KMS-11 (cell line): ENCODE measurements around the gene RPS3.

Source experiments
- H2AFZ ChIP-seq: fragments of 200-600 bp; sonication (generic); 2 replicates; pipeline ENCODE4 v1.6.1; 2016; ENCODE audit warnings: antibody characterized with exemption, mixed run types, low read depth
- H3K27ac ChIP-seq: fragments of 200-600 bp; sonication (generic); 2 replicates; pipeline ENCODE4 v1.6.1; 2016; ENCODE audit warnings: mild to moderate bottlenecking, mixed run types
- H3K27me3 ChIP-seq: fragments of 200-600 bp; sonication (generic); 2 replicates; pipeline ENCODE4 v1.6.1; 2017; ENCODE audit warnings: mild to moderate bottlenecking, low read depth, mixed run types, moderate library complexity; ENCODE audit not compliant: insufficient read depth
- H3K36me3 ChIP-seq: fragments of 200-600 bp; sonication (generic); 2 replicates; pipeline ENCODE4 v1.6.1; 2017; ENCODE audit warnings: mild to moderate bottlenecking, mixed run types; ENCODE audit not compliant: insufficient read depth
- H3K4me1 ChIP-seq: fragments of 200-600 bp; sonication (generic); 2 replicates; pipeline ENCODE4 v1.6.1; 2016; ENCODE audit warnings: mild to moderate bottlenecking, low read depth, mixed run types; ENCODE audit not compliant: poor library complexity, severe bottlenecking
- H3K4me2 ChIP-seq: fragments of 200-600 bp; sonication (generic); 2 replicates; pipeline ENCODE4 v1.7.0; 2016; ENCODE audit warnings: mild to moderate bottlenecking, mixed run types
- H3K4me3 ChIP-seq: fragments of 200-600 bp; sonication (generic); IDR thresholded peaks from 2 replicates; pipeline ENCODE4 v1.6.1; 2017; ENCODE audit warnings: low read depth, low read length, mixed read lengths; ENCODE audit not compliant: insufficient read depth
- H3K79me2 ChIP-seq: fragments of 200-600 bp; sonication (generic); 2 replicates; pipeline ENCODE4 v1.6.1; 2016; ENCODE audit warnings: low read depth, mixed run types; ENCODE audit not compliant: insufficient read depth
- H3K9ac ChIP-seq: fragments of 200-600 bp; sonication (generic); 2 replicates; pipeline ENCODE4 v1.6.1; 2016; ENCODE audit warnings: mild to moderate bottlenecking, mixed run types
- H4K20me1 ChIP-seq: fragments of 200-600 bp; sonication (generic); 2 replicates; pipeline ENCODE4 v1.6.1; 2016; ENCODE audit warnings: mild to moderate bottlenecking, mixed run types; ENCODE audit not compliant: insufficient read depth
- CTCF ChIP-seq: fragments of 200-600 bp; sonication (generic); conservative IDR thresholded peaks from 2 replicates; pipeline ENCODE4 v1.6.1; 2017; ENCODE audit warnings: low read depth, mild to moderate bottlenecking, antibody characterized with exemption, low read length, moderate library complexity, mixed read lengths

The RPS3 gene

GRCh38 chr11:75430714-75431532 is 31.6 kb downstream of the RPS3 start:
- Histone ChIP-seq H3K4me2 (no peak overlapping the region), H3K27me3 (no peaks in the 10 kb centered on the region), H3K79me2 (no peaks in the 10 kb centered on the region), H3K4me3 (no peak overlapping the region), H3K4me1 (no peaks in the 10 kb centered on the region), H3K9ac (no peak overlapping the region), H4K20me1 (no peaks in the 10 kb centered on the region), H3K27ac (no peak overlapping the region), H3K36me3 (no peaks in the 10 kb centered on the region), H2AFZ (no peak overlapping the region)
- no peak for TF ChIP-seq CTCF

GRCh38 chr11:75431533-75432525 is 32.5 kb downstream of the RPS3 start:
- Histone ChIP-seq H3K79me2 (no peaks in the 10 kb centered on the region), H3K36me3 (no peaks in the 10 kb centered on the region), H3K9ac (no peak overlapping the region), H3K27ac (no peak overlapping the region), H3K4me1 (no peaks in the 10 kb centered on the region), H3K27me3 (no peaks in the 10 kb centered on the region), H3K4me3 (no peak overlapping the region), H2AFZ (no peak overlapping the region), H4K20me1 (no peaks in the 10 kb centered on the region), H3K4me2 (no peak overlapping the region)
- no peak for TF ChIP-seq CTCF

- Histone ChIP-seq H3K4me2 (no peak within 1 kb of the TSS), H3K4me3 (no peak within 1 kb of the TSS), H4K20me1 (no peaks in the 10 kb centered on the region), H3K27me3 (no peaks in the 10 kb centered on the region), H3K27ac (no peak within 1 kb of the TSS), H3K9ac (no peak within 1 kb of the TSS), H3K79me2 (no peaks in the 10 kb centered on the region), H3K36me3 (no peaks in the 10 kb centered on the region), H3K4me1 (no peaks in the 10 kb centered on the region), H2AFZ (no peak within 1 kb of the TSS)
- no peak for TF ChIP-seq CTCF
These were observed 33.6 kb downstream of the RPS3 start, which contains the start of gene KLHL35 for GRCh38 chr11:75432911-75433321. Gene KLHL35 (minus strand): TSS chr11:75433203. CDS start chr11:75430629, 2,574 bp downstream.

- H3K9ac ChIP-seq = no peak overlapping the region
- H3K27ac ChIP-seq = no peak overlapping the region
- no peak overlapping the region for H3K4me3 ChIP-seq
- H3K79me2 ChIP-seq = no peaks in the 10 kb centered on the region
- no peaks in the 10 kb centered on the region for H4K20me1 ChIP-seq
- no peaks in the 10 kb centered on the region for H3K27me3 ChIP-seq
- no peak for TF ChIP-seq CTCF
- no peaks in the 10 kb centered on the region for H3K4me1 ChIP-seq
- H3K4me2 ChIP-seq = no peak overlapping the region
- no peak overlapping the region for H2AFZ ChIP-seq
- H3K36me3 ChIP-seq = no peaks in the 10 kb centered on the region
These were observed 34.1 kb downstream of the RPS3 start for GRCh38 chr11:75433443-75433842.
